Hepatocyte (in vitro differentiated cells): Measurements from ENCODE around the gene MASP2. TPM values are rescaled to one million over a fixed set of nuclear protein-coding genes. Genes with fewer than 3 reads are reported as not detected.
"Not testable (repeated sequence)": the region's sequence is repeated elsewhere in the genome, so short reads cannot be mapped to it uniquely, and the experiment has no call there.

Experiments used
- DNase-seq: peaks from one replicate; pipeline ENCODE4 v3.0.0-alpha.2; 2016; ENCODE audit warnings: low spot score
- H2AFZ ChIP-seq: fragments of 200-600 bp; sonication (generic); 2 replicates; pipeline ENCODE4 v1.6.0; 2016; ENCODE audit warnings: antibody characterized with exemption, mild to moderate bottlenecking
- H3K27ac ChIP-seq: fragments of 200-600 bp; sonication (generic); 2 replicates; pipeline ENCODE4 v1.5.1; 2016; ENCODE audit warnings: mild to moderate bottlenecking
- H3K27me3 ChIP-seq: fragments of 200-600 bp; sonication (generic); 2 replicates; pipeline ENCODE4 v1.6.1; 2016
- H3K36me3 ChIP-seq: fragments of 200-600 bp; sonication (generic); replicated peaks from 2 replicates; pipeline ENCODE4 v1.5.1; 2016; ENCODE audit warnings: low read depth; ENCODE audit not compliant: insufficient read depth
- H3K4me1 ChIP-seq: fragments of 200-600 bp; sonication (generic); 2 replicates; pipeline ENCODE4 v1.5.1; 2016; ENCODE audit warnings: mild to moderate bottlenecking, moderate library complexity; ENCODE audit not compliant: insufficient read depth
- H3K4me2 ChIP-seq: fragments of 200-600 bp; sonication (generic); 2 replicates; pipeline ENCODE4 v1.6.0; 2016
- H3K4me3 ChIP-seq: fragments of 200-600 bp; sonication (generic); 2 replicates; pipeline ENCODE4 v1.5.1; 2016; ENCODE audit warnings: mild to moderate bottlenecking
- H3K79me2 ChIP-seq: fragments of 200-600 bp; sonication (generic); 2 replicates; pipeline ENCODE4 v1.6.0; 2017; ENCODE audit warnings: mild to moderate bottlenecking
- H3K9me2 ChIP-seq: fragments of 200-600 bp; sonication (generic); replicated peaks from 2 replicates; pipeline ENCODE4 v1.6.0; 2017; ENCODE audit warnings: mild to moderate bottlenecking; ENCODE audit not compliant: insufficient read depth
- H3K9me3 ChIP-seq: fragments of 200-600 bp; sonication (generic); 2 replicates; pipeline ENCODE4 v1.5.1; 2016; ENCODE audit warnings: low read depth, mild to moderate bottlenecking
- H4K20me1 ChIP-seq: fragments of 200-600 bp; sonication (generic); 2 replicates; pipeline ENCODE4 v1.6.0; 2016; ENCODE audit warnings: mild to moderate bottlenecking; ENCODE audit not compliant: insufficient read depth, poor library complexity, severe bottlenecking
- EZH2 ChIP-seq: fragments of 200-600 bp; sonication (generic); IDR thresholded peaks from 2 replicates; pipeline ENCODE4 v1.6.1; 2016; ENCODE audit warnings: antibody characterized with exemption, mild to moderate bottlenecking, borderline replicate concordance
- EZH2phosphoT487 ChIP-seq: fragments of 200-600 bp; sonication (generic); IDR thresholded peaks from one replicate; pipeline ENCODE4 v1.6.1; 2018; ENCODE audit warnings: antibody characterized with exemption, mild to moderate bottlenecking, low read depth, moderate library complexity; ENCODE audit not compliant: unreplicated experiment, severe bottlenecking
- WGBS: methylation state at CpG from one replicate; pipeline ENCODE4 v1.1.6; 2016; ENCODE audit warnings: low lambda C conversion rate; ENCODE audit errors: missing lambda C conversion rate; 5-methylcytosine and 5-hydroxymethylcytosine counted together
- polyA plus RNA-seq: library from polyadenylated mRNA; unstranded; fragments of >200 nt; fragmentation: Nextera tagmentation; extraction: Ambion mirVana; gene quantifications from 2 replicates; pipeline ENCODE4 v1.2.1, GENCODE V29; 2016
- total RNA-seq: library from RNA; depleted of rRNA; stranded (reverse); fragments of >200 nt; gene quantifications from 2 replicates; pipeline ENCODE4 v1.2.3, GENCODE V29; 2014
- TF ChIP-seq, protein P1 (sequence below): fragments of 200-600 bp; sonication (generic); IDR thresholded peaks from 2 replicates; pipeline ENCODE4 v1.5.1; 2016; ENCODE audit warnings: antibody characterized with exemption, mild to moderate bottlenecking; ENCODE audit not compliant: poor library complexity

MASP2 gene
- total and polyA plus RNA-seq, 2 experiments from 2014 or later: 3.3 to 16.6 TPM

DNA sequence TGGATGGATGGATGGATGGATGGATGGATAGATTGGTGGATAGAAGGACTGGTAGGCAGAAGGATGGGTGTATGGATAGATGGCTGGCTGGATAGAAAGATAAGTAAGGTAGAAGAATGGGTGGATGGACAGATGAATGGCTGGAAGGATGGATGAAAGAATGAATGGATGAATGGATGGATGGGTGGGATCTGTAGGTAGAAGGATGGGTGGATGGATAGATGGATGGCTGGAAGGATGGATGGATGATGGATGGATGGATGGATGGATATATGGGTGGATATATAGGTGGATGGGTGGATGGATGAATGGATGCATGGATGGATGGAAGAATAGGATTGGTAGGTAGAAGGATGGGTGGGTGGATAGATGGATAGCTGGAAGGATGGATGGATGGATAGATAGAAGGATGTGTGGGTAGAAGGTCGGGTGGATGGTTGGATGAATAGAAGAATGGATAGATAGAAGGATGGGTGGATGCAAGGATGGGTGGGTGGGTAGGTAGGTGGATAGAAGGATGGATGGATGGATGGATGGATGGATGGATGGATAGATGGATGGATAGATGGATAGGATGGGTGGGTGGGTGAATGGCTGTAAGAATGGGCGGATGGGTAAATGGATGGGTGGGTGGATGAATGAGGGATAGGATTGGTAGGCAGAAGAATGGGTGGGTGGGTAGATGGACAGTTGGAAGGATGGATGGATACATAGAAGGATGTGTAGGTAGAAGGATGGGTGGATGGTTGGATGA is 7.5 kb downstream of the MASP2 start:
- DNase-seq: no peak
- TF ChIP-seq EZH2: no peak
- TF ChIP-seq EZH2phosphoT487: no peak
- TF ChIP-seq, protein P1, sequence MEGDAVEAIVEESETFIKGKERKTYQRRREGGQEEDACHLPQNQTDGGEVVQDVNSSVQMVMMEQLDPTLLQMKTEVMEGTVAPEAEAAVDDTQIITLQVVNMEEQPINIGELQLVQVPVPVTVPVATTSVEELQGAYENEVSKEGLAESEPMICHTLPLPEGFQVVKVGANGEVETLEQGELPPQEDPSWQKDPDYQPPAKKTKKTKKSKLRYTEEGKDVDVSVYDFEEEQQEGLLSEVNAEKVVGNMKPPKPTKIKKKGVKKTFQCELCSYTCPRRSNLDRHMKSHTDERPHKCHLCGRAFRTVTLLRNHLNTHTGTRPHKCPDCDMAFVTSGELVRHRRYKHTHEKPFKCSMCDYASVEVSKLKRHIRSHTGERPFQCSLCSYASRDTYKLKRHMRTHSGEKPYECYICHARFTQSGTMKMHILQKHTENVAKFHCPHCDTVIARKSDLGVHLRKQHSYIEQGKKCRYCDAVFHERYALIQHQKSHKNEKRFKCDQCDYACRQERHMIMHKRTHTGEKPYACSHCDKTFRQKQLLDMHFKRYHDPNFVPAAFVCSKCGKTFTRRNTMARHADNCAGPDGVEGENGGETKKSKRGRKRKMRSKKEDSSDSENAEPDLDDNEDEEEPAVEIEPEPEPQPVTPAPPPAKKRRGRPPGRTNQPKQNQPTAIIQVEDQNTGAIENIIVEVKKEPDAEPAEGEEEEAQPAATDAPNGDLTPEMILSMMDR: no peak
- no peaks in the 10 kb centered on the region for H3K79me2 ChIP-seq
- no peak overlapping the region for H2AFZ ChIP-seq
- H3K9me3 ChIP-seq: no peaks in the 10 kb centered on the region
- no peaks in the 10 kb centered on the region for H3K36me3 ChIP-seq
- H3K4me1 ChIP-seq: no peaks in the 10 kb centered on the region
- no peak overlapping the region for H3K4me2 ChIP-seq
- no peaks in the 10 kb centered on the region for H3K9me2 ChIP-seq
- no peak overlapping the region for H3K4me3 ChIP-seq
- H4K20me1 ChIP-seq: no peaks in the 10 kb centered on the region
- H3K27me3 ChIP-seq: no peaks in the 10 kb centered on the region
- 60% methylated on average over 2 of the region's 2 CpGs for WGBS
- no peak overlapping the region for H3K27ac ChIP-seq

- Histone ChIP-seq H4K20me1 (no peaks in the 10 kb centered on the region), H2AFZ (no peak overlapping the region), H3K36me3 (no peaks in the 10 kb centered on the region), H3K4me1 (no peaks in the 10 kb centered on the region), H3K4me3 (no peak overlapping the region), H3K9me2 (no peaks in the 10 kb centered on the region), H3K9me3 (no peaks in the 10 kb centered on the region), H3K4me2 (no peak overlapping the region), H3K27ac (no peak overlapping the region), H3K27me3 (no peaks in the 10 kb centered on the region), H3K79me2 (no peaks in the 10 kb centered on the region)
- 4% methylated on average over 8 of the region's 8 CpGs for WGBS
- TF ChIP-seq, protein P1: peak; percentile 99
- TF ChIP-seq EZH2phosphoT487: no peak
- DNase-seq: peak; percentile 93
Observed at GRCh38 chr1:11037740-11038182, 9.3 kb downstream of the MASP2 start.

GRCh38 chr1:11037019-11037739 is 9.9 kb downstream of the MASP2 start:
- H3K4me3 ChIP-seq, H3K27ac ChIP-seq, H4K20me1 ChIP-seq, H3K9me2 ChIP-seq, DNase-seq, H2AFZ ChIP-seq, H3K4me1 ChIP-seq, H3K79me2 ChIP-seq, H3K4me2 ChIP-seq, H3K27me3 ChIP-seq, H3K9me3 ChIP-seq, H3K36me3 ChIP-seq: not testable (repeated sequence)
- WGBS: 62% methylated on average over 18 of the region's 18 CpGs

- 91% methylated on average over 10 of the region's 10 CpGs for WGBS
- no peaks in the 10 kb centered on the region for H3K79me2 ChIP-seq
- no peaks in the 10 kb centered on the region for H3K9me2 ChIP-seq
- H3K27ac ChIP-seq: no peak overlapping the region
- TF ChIP-seq EZH2: no peak
- TF ChIP-seq, protein P1: no peak
- no peak for TF ChIP-seq EZH2phosphoT487
- no peaks in the 10 kb centered on the region for H3K36me3 ChIP-seq
- H3K9me3 ChIP-seq: no peaks in the 10 kb centered on the region
- H2AFZ ChIP-seq: no peak overlapping the region
- H3K4me3 ChIP-seq: no peak overlapping the region
- no peak overlapping the region for H3K4me2 ChIP-seq
- peaks cover 3% of the 10 kb centered on the region for H4K20me1 ChIP-seq
- no peaks in the 10 kb centered on the region for H3K27me3 ChIP-seq
- DNase-seq: no peak
- H3K4me1 ChIP-seq: no peaks in the 10 kb centered on the region
Observed at GRCh38 chr1:11031624-11032262, 15.3 kb downstream of the MASP2 start.
